HG03460 (cell line): ENCODE measurements around the gene DDX23.
"Not testable (repeated sequence)": the region's sequence is repeated elsewhere in the genome, so short reads cannot be mapped to it uniquely, and the experiment has no call there.

Experiments used
- ATAC-seq: cut with Tn5 transposase; IDR thresholded peaks from one replicate; pipeline ENCODE4 v1.9.1; 2021; ENCODE audit not compliant: unreplicated experiment

The DDX23 gene

DNA sequence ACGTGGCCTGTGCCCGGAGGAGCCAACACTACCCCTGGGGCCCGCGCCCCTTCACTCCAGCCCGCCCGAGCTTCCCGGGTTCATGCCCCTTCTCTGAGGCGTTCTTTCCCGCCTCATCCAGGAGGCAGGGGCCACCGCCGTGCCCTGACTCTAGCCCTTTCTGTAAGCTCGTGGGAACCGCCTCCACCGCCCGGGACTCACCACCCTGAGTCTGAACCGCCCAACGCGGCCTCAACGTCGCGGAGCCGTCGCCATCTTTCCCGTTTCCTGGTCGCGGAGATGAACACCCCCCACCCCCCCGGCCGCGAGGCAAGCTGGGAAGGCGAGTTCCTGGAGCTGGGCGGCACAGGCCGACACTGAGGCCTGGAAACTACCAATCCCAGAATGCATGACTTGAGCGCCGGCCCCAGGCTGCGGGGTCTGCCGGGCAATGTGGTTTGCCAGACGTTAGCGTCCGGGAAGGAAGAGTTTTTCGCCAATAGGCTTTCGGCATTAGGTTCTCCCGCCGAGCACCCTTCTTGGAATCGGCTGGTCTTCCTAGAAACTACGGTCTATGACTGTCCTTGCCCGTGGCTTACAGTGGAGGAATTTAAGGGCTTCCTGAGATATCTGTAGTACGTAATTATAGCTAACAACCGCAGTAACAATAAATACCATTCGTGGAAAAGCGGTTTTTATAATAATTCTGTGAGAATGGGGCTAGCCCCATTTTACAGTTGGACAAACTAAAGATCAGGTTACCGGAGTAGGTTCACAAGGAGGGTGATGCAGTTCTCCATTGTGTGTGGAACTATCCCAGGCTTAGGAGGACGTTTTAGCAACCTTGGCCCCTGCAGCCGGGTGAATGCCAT, at the start of gene DDX23:
DDX23 (minus strand) TSS at position 281 of the 851 bp plus-strand sequence. CDS start 6,381 bp downstream, outside the sequence.
- ATAC-seq: peak; percentile 91

- ATAC-seq: no peak
These were observed 49.3 kb upstream of the DDX23 start for GRCh38 chr12:48901278-48901677.

- ATAC-seq: no peak
These were observed 47.7 kb upstream of the DDX23 start for GRCh38 chr12:48899651-48900050.

DNA sequence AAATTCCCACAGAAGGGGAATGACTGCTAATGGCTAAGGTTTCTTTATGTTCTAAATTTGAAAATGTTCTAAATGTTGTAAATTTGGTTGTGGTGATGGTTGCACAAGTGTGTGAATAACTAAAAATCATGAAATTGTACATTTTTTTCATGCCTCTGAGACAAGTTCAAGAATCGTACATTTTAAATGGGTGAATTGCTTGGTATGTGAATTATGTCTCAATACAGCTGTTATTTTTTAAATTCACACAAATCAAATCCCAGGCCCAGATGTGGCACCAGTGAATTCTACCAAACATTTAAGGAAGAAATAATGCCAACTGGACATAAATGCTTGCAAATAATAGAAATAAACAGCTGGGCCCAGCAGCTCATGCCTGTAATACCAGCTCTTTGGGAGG, 42.3 kb upstream of the DDX23 start:
- ATAC-seq: no peak

GRCh38 chr12:48890657-48891418, 38.9 kb upstream of the DDX23 start:
- peak; percentile 62 for ATAC-seq

- no peak for ATAC-seq
These were observed 37.7 kb upstream of the DDX23 start for GRCh38 chr12:48889679-48890078.

DNA sequence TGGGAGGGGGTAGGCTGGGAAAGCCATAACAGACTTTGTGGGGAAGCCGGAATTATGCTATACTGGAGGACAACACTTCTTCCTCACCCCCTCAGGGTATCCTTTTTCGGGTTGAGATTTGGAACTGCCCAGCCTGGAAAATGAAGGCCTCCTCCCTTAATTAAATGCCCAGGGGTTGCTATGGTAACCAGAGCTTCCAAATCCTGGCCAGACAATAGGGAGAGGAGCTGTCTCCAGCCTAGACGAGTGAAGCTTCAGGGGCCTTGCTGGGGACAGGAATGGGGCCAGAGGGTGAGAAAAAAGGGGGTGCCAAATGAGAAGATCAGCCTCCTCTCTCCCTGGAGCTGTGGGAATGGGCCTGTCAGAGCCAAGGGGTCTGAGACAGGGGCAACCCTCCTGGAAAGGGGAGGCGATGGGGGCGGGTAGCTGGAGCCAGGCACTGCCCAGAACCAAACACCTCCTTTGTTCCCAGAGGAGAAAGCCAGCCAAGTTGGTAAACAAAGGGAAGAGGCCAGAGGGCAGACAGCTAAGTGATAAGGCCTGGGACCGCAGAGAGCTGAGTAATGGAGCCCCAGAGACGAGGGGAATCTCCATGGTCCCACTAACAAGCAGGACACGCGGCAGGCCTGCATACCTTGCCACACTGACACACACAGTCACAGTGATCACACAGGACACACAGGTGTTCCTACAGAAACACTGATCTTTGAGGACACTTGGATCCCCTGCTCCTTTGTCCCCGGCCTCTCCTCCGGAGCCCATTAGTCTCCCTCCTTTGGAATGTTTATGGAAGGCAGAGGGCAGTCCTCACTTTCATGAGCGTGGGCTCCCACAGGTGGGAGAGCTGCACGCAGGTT, 31.6 kb upstream of the DDX23 start:
- no peak for ATAC-seq

DNA sequence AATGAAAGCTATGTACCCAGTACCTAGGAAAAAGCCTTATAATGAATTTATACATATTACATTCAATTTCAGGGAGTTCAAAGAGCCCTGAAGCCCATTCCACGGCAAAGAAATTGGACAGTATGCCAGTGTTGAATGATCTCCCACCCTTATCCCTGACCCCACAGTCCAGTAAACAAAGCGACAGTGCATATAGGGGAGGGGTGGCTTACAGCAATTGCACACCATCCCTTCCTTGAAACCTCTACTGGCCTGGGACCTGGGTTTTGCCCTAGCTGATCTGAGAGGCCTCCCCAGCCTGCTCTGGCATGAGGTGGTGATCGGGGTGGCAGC, 31.0 kb upstream of the DDX23 start:
- ATAC-seq: no peak

DNA sequence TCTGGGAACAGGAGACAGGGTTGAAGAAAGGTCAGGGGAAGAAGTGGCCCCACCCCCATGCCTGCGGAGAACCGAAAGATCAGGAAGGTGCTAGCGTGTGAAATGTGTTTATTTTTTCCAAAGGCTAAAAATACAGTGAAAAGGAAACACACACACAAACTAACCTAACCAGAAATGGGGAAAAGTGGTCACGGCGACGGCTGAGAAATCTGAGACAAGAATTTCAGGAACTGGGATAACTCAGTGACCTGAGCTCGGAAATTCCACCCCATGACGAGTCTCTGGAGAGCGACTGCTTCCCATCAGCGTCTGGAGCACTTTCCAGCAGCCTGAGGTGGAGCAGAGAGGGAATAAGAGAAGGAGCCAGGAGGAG, 30.3 kb upstream of the DDX23 start:
- no peak for ATAC-seq

DNA sequence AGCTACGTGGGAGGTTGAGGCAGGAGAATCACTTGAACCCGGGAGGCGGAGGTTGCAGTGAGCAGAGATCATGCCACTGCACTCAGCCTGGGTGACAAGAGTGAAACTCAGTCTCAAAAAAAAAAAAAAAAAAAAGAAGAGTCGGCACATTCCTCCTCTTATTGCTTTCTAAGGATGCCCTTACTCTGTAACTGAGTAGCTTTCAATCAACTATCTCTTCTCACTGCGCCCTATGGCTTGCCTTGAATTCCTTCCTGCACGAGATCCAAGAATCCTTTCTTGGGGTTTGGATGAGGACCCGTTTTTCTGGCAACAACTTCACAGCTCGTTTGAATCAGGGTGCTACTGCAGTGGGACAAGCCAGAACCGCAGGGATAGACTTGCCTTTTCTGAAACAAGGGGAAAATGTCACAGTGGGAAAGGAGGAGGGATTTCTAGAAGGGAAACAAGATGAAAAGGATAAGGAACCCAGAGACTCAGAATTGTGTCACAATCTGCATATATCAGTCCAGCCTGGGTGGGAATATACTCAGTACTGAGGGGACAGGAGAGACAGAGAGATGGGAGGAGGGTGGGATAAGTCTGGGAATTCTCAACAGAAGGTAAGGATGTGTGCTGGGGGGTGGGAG, 29.8 kb upstream of the DDX23 start:
- no peak for ATAC-seq

DNA sequence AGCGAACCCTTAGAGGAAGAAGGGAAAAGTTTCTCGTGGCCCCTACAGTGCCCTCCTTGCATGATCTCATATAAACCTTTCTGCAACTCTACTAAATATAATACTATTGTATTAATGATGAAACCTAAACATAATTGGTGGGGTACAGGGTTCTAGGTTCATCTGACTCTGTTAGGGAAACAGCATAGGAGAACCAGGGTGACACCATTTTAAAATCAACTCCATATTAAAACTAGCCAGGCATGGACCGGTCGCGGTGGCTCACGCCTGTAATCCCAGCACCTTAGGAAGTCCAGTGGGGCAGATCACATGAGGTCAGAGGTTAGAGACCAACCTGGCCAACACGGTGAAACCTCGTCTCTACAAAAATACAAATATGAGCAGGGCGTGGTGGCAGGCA, 28.7 kb upstream of the DDX23 start:
- ATAC-seq: no peak

DNA sequence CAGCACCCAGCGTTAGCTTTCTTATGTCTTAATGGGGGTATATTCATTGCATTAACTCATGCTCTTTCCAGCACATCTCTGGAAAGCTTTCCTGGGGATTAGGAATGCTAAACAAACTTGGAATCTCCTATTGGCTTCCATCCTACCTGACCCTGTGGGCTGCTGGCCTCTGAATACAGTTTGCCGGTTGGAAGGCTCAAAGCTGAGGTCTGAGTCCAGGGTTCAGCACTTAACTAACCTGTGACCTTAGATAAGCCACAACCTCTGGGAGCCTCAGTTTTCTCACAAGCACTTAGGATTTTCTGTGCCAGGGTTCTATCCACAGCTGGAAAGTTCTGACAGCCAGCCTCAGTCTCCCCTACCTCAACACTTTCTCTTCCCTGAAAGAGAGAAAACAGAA, 26.6 kb upstream of the DDX23 start:
- ATAC-seq: no peak

DNA sequence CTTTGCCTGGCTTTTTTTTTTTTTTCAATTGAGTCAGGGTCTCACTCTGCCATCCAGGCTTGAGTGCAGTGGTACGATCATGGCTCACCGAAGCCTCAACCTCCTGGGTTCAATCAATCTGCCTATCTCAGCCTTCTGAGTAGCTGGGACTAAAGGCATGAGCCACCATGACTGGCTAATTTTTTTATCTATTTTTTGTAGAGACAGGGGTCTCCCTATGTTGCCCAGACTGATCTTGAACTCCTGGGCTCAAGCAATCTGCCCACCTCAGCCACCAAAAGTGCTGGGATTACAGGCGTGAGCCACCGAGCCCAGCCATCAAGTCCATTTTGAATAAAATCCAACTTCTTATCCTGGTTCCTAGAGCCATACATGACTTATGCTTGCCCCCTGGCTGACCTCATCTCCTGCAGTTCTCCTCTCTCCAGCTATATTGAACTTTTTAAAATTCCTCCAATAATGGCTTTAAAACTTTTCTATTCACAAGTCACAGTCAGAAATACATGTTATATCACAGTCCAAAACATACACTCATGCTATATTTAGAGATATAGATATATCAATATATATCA, 24.1 kb upstream of the DDX23 start:
- ATAC-seq: no peak

DNA sequence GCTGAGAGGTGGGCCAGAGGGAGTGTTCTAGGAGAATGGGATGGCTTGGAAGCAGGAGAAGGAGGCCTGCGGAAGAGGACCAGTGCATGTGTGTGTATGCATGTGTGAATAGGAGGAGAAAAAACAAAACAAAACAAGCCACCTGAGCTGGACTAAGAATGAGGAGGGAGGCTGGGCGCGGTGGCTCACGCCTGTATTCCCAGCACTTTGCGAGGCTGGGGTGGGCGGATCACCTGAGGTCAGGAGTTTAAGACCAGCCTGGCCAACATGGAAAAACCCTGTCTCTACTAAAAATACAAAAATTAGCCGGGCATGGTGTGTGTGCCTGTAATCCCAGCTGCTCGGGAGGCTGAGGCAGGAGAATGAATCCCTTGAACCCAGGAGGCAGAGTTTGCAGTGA, 21.6 kb upstream of the DDX23 start:
- not testable (repeated sequence) for ATAC-seq

DNA sequence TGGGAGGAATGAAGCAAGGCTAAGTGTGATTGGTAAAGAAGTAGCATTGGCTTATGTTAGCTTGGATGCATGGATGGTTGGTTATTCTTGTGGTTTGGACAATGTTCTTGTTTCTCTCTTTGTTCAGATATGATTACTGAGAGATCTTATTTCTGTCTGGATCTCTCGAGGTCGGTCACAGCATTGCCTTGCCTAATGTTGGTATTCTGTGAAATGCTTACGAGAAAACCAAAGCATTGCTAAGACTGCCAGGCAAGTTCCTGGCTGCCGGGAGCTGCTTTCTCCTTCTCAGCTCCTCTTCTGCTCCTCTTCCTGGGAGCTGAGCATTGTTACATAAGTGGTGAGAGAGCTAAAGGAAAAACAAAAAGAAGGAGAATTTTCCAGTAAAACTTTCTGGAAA, 21.1 kb upstream of the DDX23 start:
- no peak for ATAC-seq

DNA sequence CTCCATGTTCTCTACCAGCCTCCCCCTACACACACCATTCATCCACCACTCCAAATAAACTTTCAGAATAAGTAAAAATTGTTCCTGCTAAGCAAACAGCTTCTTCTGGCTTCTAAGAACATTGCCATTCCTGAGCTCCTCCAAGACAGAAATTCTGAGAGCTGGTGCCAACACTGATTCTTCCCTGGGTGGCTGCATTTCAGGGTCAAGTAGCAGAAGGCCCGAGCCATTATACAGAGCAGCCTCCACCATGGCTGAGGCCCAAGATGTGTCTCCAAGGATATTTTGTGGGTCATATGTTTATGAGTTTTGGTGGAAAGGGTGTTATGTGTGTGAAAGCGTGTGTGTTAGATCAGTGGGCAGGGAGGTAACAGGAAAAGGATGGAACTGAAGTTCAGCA, 17.2 kb upstream of the DDX23 start:
- no peak for ATAC-seq

GRCh38 chr12:48868451-48868850, 16.5 kb upstream of the DDX23 start:
- no peak for ATAC-seq

DNA sequence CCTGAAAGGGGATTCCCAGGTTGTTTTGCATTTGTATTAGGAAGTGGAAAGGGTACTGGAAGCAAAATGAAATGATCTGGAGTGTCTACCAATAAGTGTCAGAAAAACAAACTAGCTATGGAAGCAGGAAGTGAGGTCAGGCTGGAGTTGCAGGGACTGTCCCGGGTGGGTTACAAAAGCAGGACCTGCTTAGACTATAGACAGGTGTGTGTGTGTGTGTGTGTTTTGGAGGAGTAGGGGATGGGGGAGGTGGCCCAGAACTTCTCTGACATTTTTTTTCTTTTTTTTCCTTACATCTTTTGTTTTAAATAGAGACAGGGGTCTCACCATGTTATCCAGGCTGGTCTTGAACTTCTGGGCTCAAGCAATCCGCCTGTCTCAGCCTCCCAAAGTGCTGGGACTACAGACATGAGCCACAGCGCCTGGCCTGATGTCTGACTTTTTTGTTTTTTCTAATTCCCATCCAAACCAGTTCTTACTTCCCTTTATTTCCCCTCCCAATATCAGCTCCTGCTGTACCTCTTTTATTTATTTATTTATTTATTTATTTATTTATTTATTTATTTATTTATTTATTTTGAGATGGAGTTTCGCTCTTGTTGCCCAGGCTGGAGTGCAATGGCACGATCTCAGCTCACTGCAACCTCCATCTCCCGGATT, 14.2 kb upstream of the DDX23 start:
- ATAC-seq: peak; percentile 45

GRCh38 chr12:48865281-48866051, 13.5 kb upstream of the DDX23 start, which contains the start of gene RND1:
Gene RND1 (minus strand): TSS chr12:48865870. CDS start chr12:48865767, 103 bp downstream.
- ATAC-seq: peak; percentile 90
